HS-5 (cell line): ENCODE data around the gene CNTN2.

Source experiments
- DNase-seq: peaks from one replicate; pipeline ENCODE4 v3.0.0-alpha.2; 2012; ENCODE audit warnings: low read depth

Gene CNTN2

GRCh38 chr1:205042911-205043806 is at the start of gene CNTN2:
TSS of gene CNTN2 (plus strand) at chr1:205043212. CDS start at chr1:205053186, 9,974 bp downstream.
- DNase-seq, result no peak

DNA sequence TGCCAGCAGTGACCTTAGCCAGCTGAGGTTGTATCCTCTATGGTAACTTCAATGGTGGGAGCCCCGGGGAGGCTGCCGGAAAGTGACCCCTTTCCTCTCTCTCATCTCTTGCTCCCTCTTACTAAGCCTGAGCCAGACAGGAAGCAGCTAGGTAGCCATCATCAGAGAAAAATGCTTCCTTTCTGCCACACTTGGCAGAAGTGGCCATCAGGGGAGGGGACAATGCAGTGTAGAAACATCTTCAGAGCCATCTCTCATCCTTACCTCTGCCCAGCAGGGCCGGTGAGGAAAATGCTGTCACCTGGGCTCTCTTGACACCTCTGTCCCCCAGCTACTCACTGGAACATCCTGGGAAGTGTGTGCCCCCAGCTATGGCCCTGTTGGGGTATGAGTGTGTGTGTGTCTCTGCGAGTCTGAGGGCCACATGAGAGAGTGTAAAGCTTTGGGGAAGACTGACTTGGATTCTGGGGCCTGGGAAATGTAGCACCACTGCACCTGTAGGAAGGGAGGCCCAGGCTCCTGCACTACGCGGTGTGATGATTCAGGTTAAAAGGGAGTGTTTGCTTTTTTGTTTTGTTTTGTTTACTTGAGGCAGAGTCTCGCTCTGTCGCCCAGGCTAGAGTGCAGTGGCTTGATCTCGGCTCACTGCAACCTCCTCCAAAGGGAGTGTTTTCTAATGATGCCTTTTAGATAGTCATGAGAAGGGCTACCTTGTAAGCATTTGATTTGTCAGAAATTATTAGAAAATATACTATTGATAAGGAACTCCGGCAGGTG is 48.7 kb upstream of the CNTN2 start:
- no peak for DNase-seq

DNA sequence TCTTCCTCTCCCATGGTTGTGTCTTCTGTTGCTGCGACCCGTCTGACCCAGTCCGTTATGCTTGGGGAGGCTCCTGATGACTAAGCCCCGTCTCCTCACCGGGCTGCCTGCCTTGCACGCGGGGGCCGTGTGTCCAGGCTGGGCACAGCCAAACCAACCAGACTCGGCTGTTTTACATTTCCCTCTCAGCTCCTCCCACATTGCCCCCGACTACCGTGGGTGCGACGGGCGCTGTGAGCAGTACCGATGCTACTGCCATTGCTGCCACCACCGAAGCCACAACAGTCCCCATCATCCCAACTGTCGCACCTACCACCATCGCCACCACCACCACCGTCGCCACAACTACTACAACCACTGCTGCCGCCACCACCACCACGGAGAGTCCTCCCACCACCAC is 46.0 kb upstream of the CNTN2 start:
- DNase-seq, result no peak

GRCh38 chr1:204997591-204998355 is 45.2 kb upstream of the CNTN2 start:
- no peak for DNase-seq

- no peak for DNase-seq
These were observed 41.9 kb upstream of the CNTN2 start for GRCh38 chr1:205001162-205001561.

DNA sequence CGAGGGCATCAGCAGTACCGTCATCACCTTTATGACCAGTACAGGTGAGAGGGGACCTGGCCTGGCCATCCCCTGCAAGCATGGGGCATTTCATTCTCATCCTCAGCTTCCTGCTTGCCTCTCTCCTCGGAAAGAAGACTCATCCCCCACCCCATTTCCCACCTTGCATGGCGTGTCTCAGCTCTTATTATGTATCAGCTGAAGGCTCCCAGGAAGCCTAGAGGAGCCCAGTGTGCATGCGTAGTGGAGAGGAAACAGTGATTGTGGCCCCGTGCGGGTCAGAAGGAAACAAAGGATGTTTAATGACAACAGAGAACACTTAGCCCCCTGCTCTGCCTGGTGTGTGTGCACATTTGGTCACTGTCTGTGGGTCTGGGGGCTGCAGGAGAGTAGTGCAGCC is 40.3 kb upstream of the CNTN2 start:
- DNase-seq, result no peak

- DNase-seq, result no peak
These were observed 39.5 kb upstream of the CNTN2 start for GRCh38 chr1:205003358-205004131.

GRCh38 chr1:205004351-205004750 is 38.7 kb upstream of the CNTN2 start:
- no peak for DNase-seq

- no peak for DNase-seq
These were observed 34.1 kb upstream of the CNTN2 start for GRCh38 chr1:205008896-205009295.

GRCh38 chr1:205009670-205010069 is 33.3 kb upstream of the CNTN2 start:
- no peak for DNase-seq

GRCh38 chr1:205012391-205013140 is 30.4 kb upstream of the CNTN2 start:
- no peak for DNase-seq

- DNase-seq, result no peak
These were observed 29.2 kb upstream of the CNTN2 start for GRCh38 chr1:205013683-205014367.

DNA sequence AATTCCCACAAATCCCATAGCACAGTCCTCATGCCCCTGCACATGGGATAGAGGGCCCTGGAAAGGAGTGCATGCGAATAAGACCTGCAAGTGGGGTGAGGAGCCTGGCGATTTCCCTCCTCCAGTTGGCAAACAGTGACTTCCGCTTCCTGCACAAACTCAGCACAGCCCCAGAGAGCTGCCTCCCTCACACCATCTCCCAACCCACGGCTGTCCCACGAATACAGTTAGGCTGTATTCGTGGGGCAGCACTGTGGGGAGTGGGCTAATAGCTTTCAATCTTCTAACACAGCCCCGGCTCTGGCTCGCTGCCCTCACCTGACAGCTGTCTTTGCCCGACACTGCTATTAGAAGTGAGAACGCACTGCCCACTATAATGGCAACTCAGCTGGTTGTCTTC is 28.2 kb upstream of the CNTN2 start:
- no peak for DNase-seq

DNA sequence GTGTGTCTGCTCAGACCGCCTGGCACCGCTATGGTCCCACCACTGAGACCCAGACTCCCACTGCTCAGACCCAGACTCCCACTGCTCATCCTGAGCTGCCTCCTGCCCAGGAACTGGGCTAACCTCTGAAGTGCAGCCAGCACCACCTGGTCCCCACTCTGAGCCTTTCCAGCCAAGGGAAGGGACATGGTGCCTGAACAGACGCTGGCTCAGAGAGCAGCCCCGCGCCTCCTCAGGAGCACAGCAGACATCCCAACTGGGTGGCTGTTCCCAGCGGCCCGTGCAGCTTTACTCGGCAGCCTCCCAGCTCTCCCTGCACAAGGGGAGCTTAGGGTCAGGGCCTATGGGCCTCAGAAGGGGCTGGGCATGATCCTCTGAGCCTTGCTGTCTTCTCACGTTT is 27.8 kb upstream of the CNTN2 start:
- DNase-seq, result no peak

DNA sequence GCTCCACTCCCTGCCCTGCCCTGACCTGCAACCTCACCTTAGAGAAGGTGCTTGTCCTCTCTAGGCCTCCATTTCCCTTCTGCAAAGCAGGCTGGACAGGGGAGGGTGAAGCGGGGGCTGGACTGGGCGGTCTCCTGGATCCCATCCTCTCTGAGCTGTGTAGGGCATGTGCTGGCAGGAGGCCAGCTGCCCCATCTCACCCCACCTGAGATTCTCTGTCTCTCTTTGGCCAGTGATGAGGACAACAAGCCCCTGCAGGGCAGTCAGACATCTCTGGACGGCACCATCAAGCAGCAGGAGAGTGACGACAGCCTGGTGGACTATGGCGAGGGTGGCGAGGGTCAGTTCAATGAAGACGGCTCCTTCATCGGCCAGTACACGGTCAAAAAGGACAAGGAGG is 26.9 kb upstream of the CNTN2 start:
- DNase-seq, result no peak

DNA sequence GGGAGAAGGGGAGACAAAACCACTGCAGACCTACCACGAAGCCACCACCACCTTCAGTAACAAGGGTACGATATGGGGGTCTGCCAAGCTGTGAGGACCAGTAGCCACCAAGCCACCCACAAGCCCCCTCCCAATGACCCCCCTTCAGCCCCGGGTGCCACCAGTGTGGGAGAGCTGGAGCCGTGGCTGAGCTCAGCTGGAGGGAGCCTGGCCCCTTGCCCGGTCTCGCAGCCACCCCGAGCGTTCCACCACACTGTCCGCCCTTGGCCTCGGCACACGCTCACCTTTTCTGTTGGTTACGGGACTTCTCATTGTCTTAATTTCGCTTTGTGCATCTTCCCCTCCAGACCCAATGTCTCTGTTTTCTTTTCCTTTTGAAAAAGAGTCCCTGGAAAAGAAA is 26.4 kb upstream of the CNTN2 start:
- no peak for DNase-seq

GRCh38 chr1:205017001-205017400 is 26.0 kb upstream of the CNTN2 start:
- DNase-seq, result no peak

GRCh38 chr1:205017766-205018165 is 25.2 kb upstream of the CNTN2 start:
- DNase-seq, result no peak

DNA sequence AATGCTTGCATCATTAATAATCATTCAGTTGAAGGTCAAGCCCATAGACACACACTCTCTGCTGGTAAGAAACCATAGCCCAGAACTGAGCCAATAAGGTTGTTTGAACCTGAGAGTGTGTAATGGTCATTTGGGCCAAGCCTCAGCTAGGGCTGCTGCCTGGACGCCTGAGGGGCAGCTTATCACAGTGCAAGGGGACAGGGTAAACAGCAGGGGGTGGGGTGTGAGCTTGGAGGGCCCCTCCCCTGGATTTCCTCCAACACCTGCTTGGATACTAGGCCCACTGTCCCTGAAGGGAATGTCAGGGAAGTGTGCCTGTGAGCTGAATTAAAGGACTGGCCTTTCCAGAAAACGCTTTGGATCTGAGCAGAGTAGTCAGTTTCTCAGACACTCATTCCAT is 24.6 kb upstream of the CNTN2 start:
- no peak for DNase-seq

DNA sequence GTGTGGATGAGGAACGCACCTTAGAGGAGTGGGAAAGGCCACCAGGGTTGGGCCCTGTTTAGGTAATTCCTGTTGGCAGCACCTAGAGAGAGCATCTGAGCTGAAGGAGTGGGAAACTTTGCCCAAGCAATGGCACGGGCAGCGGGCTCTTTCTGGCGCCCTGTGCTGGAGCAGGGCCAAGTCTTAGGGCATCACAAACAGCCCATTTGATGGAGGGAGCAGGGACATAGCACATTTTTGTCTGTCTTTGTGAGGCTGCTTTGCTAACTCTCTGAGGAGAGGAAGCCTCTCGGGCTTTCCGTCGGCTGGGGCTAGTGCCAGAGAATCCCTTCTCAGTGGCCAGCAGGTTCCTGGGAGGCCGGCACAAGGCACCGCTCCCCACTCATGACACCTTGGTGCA is 22.5 kb upstream of the CNTN2 start:
- DNase-seq, result no peak
